Measurements from ENCODE around the gene FRAS1.

GRCh38 chr4:78325271-78326157 lies 268.4 kb downstream of the FRAS1 start:
- TF ChIP-seq FOXK2 (IDR thresholded peaks at IDR 0.05): no peak
- TF ChIP-seq FOXM1 (IDR thresholded peaks at IDR 0.05; ENCODE audit: borderline replicate concordance): no peak
- TF ChIP-seq BHLHE40 (IDR thresholded peaks at IDR 0.05; ENCODE audit: borderline replicate concordance): no peak
- TF ChIP-seq SP1 (IDR thresholded peaks at IDR 0.05): no peak
- TF ChIP-seq, protein P1, sequence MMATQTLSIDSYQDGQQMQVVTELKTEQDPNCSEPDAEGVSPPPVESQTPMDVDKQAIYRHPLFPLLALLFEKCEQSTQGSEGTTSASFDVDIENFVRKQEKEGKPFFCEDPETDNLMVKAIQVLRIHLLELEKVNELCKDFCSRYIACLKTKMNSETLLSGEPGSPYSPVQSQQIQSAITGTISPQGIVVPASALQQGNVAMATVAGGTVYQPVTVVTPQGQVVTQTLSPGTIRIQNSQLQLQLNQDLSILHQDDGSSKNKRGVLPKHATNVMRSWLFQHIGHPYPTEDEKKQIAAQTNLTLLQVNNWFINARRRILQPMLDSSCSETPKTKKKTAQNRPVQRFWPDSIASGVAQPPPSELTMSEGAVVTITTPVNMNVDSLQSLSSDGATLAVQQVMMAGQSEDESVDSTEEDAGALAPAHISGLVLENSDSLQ (IDR thresholded peaks at IDR 0.05): no peak
- no peak for TF ChIP-seq ZNF384 (IDR thresholded peaks at IDR 0.05)
- TF ChIP-seq ARNT (IDR thresholded peaks at IDR 0.05): no peak
- TF ChIP-seq LEF1 (IDR thresholded peaks at IDR 0.05; ENCODE audit: borderline replicate concordance): no peak
- no peak for TF ChIP-seq ELF4 (IDR thresholded peaks at IDR 0.05)
- TF ChIP-seq TARDBP (IDR thresholded peaks at IDR 0.05): no peak

All from HEK293T (cell line).